Neutrophil (primary cell): ENCODE data around the gene COL6A2.
"Not testable (repeated sequence)": the region's sequence is repeated elsewhere in the genome, so short reads cannot be mapped to it uniquely, and the experiment has no call there.

Experiments
- H3K27ac ChIP-seq: fragments of 200-600 bp; sonication (generic); 2 replicates; pipeline ENCODE4 v1.5.1; 2016; ENCODE audit warnings: mild to moderate bottlenecking, moderate library complexity
- H3K27me3 ChIP-seq: fragments of 200-600 bp; sonication (generic); 2 replicates; pipeline ENCODE4 v1.6.0; 2016; ENCODE audit warnings: mild to moderate bottlenecking
- H3K36me3 ChIP-seq: fragments of 200-600 bp; sonication (generic); 2 replicates; pipeline ENCODE4 v1.5.1; 2017
- H3K4me1 ChIP-seq, 2 experiments: fragments of 200-600 bp in 1 of 2; sonication (generic) in 1 of 2; 1 replicate in 1 of 2; 2 replicates in 1 of 2; pipeline versions ENCODE4 v1.5.1 to v1.6.1; 2013 to 2016; ENCODE audit warnings: low read depth in 1 of 2, low read length in 1 of 2, mild to moderate bottlenecking in 1 of 2, moderate library complexity in 1 of 2; ENCODE audit not compliant: control insufficient read depth in 1 of 2, insufficient read depth in 1 of 2
- H3K4me3 ChIP-seq, 2 experiments: fragments of 200-600 bp in 1 of 2; sonication (generic) in 1 of 2; 1 replicate in 1 of 2; 2 replicates in 1 of 2; pipeline ENCODE4 v1.5.1; 2013 to 2016; ENCODE audit warnings: low read depth in 1 of 2, low read length in 1 of 2, mild to moderate bottlenecking in 1 of 2, moderate library complexity in 1 of 2
- H3K9me3 ChIP-seq: fragments of 200-600 bp; sonication (generic); 2 replicates; pipeline ENCODE4 v1.5.1; 2016
- CTCF ChIP-seq: fragments of 200-600 bp; sonication (generic); IDR thresholded peaks from 2 replicates; pipeline ENCODE4 v1.5.1; 2016; ENCODE audit warnings: antibody characterized with exemption

COL6A2 gene

GRCh38 chr21:46082963-46083790, 14.7 kb upstream of the COL6A2 start:
- TF ChIP-seq CTCF = no peak

GRCh38 chr21:46083791-46084561, 13.9 kb upstream of the COL6A2 start:
- Histone ChIP-seq H3K36me3 (no peaks in the 10 kb centered on the region), H3K27me3 (no peaks in the 10 kb centered on the region), H3K27ac (no peak overlapping the region), H3K4me1 (no peaks in the 10 kb centered on the region), H3K9me3 (no peaks in the 10 kb centered on the region), H3K4me3 (no peak overlapping the region)
- no peak for TF ChIP-seq CTCF

More at GRCh38 chr21:46082963-46083790, 14.7 kb upstream of the COL6A2 start:
- Histone ChIP-seq H3K36me3 (no peaks in the 10 kb centered on the region), H3K4me1 (no peaks in the 10 kb centered on the region), H3K9me3 (no peaks in the 10 kb centered on the region), H3K4me3 (no peak overlapping the region), H3K27me3 (no peaks in the 10 kb centered on the region), H3K27ac (no peak overlapping the region)

- H3K9me3 ChIP-seq = no peaks in the 10 kb centered on the region
- no peak for TF ChIP-seq CTCF
- no peak overlapping the region for H3K27ac ChIP-seq
- H3K4me3 ChIP-seq = no peak overlapping the region
- H3K4me1 ChIP-seq = no peaks in the 10 kb centered on the region
- no peaks in the 10 kb centered on the region for H3K27me3 ChIP-seq
- no peaks in the 10 kb centered on the region for H3K36me3 ChIP-seq
These were observed 13.2 kb upstream of the COL6A2 start for GRCh38 chr21:46084709-46085108.

- not testable (repeated sequence) for H3K4me3 ChIP-seq, H3K9me3 ChIP-seq, H3K4me1 ChIP-seq, H3K27me3 ChIP-seq, H3K36me3 ChIP-seq, H3K27ac ChIP-seq
These were observed 12.7 kb upstream of the COL6A2 start for GRCh38 chr21:46085259-46085658.

GRCh38 chr21:46087641-46088040, 10.3 kb upstream of the COL6A2 start:
- no peak overlapping the region for H3K27ac ChIP-seq
- no peaks in the 10 kb centered on the region for H3K36me3 ChIP-seq
- H3K4me3 ChIP-seq = no peak overlapping the region
- H3K27me3 ChIP-seq = no peaks in the 10 kb centered on the region
- H3K4me1 ChIP-seq = no peaks in the 10 kb centered on the region
- H3K9me3 ChIP-seq = no peaks in the 10 kb centered on the region
- no peak for TF ChIP-seq CTCF

GRCh38 chr21:46088189-46088588, 9.7 kb upstream of the COL6A2 start:
- no peaks in the 10 kb centered on the region for H3K4me1 ChIP-seq
- H3K27me3 ChIP-seq = no peaks in the 10 kb centered on the region
- H3K36me3 ChIP-seq = no peaks in the 10 kb centered on the region
- H3K4me3 ChIP-seq = no peak overlapping the region
- no peak overlapping the region for H3K27ac ChIP-seq
- H3K9me3 ChIP-seq = no peaks in the 10 kb centered on the region
- TF ChIP-seq CTCF = no peak
